ENCODE measurements around the gene EIPR1. TPM values are rescaled to one million over a fixed set of nuclear protein-coding genes. Genes with fewer than 3 reads are reported as not detected.
A peak's percentile ranks its signal among the peaks of the same experiment; 100 is the strongest.

The EIPR1 gene
- total RNA-seq, 1 donor from 2014 or later: 43.3 TPM

- DNase-seq (ENCODE audit: low read depth): no peak
These were observed 108.1 kb downstream of the EIPR1 start for GRCh38 chr2:3269425-3270094.

- no peak for DNase-seq (ENCODE audit: low read depth)
These were observed 109.0 kb downstream of the EIPR1 start for GRCh38 chr2:3268705-3269029.

- DNase-seq (ENCODE audit: low read depth): no peak
These were observed 109.5 kb downstream of the EIPR1 start for GRCh38 chr2:3267869-3268704.

DNA sequence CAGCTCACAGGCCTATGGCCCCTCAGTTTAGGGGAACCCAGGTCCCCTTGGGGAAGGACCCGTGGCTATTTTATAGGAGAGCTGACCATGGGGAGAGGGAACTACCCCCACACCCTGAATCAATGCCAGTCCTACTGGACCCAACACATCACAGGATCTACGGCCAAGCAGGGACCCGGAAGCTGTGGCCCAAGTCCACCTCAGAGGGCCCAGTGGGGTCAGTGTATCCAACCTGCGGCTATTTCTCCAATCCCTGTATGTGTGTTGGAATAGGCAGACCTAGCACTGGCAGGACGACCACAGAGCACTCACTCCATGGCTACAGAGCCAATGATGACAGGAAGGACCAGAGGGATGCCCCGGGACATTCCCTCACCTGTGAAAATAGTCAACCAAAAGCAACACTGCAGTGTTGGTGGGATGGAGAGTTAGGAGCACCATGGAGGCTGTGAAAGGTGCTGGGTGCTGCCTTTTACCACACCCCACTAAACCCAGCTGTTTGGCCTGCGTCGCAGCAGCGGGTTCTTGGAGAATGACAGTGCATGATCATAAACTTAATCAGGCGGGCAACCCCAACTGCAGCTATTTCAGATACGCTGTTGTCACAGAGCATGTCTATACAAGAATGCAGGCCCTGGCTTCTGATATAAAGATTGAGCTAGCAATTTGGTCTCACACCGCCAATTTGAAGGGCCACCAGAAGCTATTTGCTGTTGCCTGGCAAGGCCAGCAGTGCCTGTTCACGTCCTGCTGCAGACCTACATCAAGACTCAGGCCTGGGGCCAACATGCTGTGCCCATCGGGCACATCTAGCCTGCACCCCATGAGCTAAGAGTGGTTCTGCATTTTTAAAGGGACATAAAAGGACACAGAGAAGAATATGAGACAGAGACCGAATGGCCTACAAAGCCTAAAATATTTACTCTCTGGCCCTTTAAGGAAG lies 110.4 kb downstream of the EIPR1 start:
- no peak for DNase-seq (ENCODE audit: low read depth)

- DNase-seq (ENCODE audit: low read depth): no peak
These were observed 111.4 kb downstream of the EIPR1 start for GRCh38 chr2:3265981-3266924.

DNA sequence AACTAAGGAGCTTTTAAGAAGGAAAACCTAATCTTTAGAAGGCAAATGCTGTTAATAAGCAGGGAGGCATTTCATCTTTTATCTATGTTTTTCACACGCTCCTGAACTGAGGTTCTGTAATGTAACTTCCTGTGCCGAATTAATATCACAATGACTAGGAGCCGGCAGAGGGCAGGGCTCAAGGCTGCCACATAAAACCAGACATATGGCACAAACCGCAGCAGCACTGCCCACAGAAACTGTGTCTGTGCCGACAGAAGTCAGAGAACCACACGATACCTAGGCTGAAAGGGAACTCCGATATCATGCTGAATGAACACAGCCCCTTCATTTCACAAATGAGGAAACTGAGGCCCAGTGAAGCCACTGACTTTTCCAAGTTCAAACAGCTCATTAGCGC lies 112.1 kb downstream of the EIPR1 start:
- DNase-seq (ENCODE audit: low read depth): no peak

DNA sequence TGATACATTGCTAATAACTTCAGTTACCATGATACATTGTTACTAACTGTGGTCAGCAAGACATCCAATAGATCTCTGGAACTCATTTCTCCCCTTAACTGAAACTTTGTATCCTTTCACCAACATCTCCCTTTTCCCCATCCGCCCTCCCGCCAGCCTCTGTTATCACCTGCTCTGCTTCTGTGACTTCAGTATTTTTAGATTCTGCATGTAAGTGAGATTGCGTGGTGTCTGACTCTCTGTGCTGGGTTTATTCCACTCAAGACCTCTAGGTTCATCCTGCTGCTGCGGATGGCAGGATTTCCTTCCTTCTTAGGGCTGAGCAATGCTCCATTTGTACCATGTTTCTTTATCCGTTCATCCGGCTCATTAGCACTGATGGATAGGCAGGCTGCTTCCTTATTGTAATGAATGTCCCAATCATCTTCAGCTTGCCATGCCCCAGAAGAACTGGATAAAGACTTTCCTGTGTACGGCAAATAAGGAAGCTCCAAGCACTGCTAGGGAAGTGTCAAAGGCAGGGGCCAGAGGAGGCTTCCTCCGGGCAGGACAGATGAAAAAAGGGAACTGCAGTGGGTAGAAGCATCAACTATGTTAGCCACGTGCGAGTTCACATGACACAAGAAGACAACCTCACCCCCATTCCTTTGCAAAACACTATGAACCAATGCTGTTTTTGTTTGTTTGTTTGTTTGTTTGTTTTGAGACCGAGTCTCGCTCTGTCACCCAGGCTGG lies 113.4 kb downstream of the EIPR1 start:
- DNase-seq (ENCODE audit: low read depth): no peak

DNA sequence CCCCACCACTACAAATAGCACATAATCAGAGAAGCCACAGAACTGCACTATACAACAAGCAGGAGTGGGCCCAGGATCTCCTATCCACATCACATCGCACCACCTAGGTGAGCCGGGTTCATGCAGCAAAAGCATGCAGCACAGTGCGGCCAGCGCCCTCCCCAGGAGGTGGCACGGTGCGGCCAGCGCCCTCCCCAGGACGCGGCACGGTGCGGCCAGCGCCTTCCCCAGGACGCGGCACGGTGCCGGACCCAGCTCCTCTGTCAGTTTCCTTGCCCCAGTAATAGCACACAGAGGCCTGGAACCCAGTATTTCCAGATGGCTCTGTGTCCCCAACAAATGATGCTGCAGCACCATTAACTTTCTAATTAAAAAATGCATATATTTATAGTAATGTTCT lies 114.1 kb downstream of the EIPR1 start:
- no peak for DNase-seq (ENCODE audit: low read depth)

- no peak for DNase-seq (ENCODE audit: low read depth)
These were observed 114.9 kb downstream of the EIPR1 start for GRCh38 chr2:3262437-3263388.

DNA sequence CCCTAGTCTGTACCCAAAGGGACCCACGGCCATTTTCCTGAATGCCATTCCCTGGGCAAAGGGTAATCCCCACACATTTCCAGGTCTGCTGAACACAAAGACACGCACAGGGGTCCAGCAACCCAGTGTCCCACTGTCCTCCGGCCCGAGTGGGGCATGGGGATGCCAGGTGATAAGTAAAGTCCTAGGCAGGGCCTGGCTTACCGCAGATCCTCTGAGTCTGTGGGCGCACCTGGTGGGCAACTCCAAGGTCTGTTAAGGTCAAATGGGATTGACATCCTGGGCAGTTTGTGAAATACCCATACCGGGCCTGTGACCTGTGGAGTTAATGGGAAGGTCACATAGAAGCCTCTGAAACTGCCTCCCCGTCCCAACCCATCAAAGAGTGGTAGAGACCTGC lies 116.1 kb downstream of the EIPR1 start:
- no peak for DNase-seq (ENCODE audit: low read depth)

GRCh38 chr2:3260959-3261358 lies 116.7 kb downstream of the EIPR1 start:
- no peak for DNase-seq (ENCODE audit: low read depth)

- no peak for DNase-seq (ENCODE audit: low read depth)
These were observed 119.8 kb downstream of the EIPR1 start for GRCh38 chr2:3257826-3258225.

GRCh38 chr2:3257166-3257565 lies 120.5 kb downstream of the EIPR1 start:
- peak; percentile 45 for DNase-seq (ENCODE audit: low read depth)

GRCh38 chr2:3256605-3257004 lies 121.0 kb downstream of the EIPR1 start:
- no peak for DNase-seq (ENCODE audit: low read depth)

DNA sequence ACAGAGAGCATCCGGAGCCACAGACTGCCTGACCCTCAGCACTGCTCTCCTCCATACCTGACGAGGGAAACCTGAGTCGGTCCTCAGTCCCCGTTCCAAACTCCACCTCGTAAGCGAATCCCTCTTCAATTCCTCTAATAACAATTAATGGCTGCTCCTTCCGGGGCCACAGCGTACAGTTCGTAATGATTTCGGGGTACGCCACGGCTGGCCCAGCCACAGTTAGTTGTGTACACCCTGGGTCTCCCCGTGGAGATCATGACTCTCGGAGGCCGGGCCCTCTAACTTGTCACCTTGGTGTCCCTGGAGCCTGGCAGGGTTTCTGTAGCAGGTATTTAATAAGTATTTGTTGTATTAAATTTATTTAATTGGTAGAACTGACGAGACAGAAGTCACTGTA lies 121.5 kb downstream of the EIPR1 start:
- DNase-seq (ENCODE audit: low read depth): no peak

DNA sequence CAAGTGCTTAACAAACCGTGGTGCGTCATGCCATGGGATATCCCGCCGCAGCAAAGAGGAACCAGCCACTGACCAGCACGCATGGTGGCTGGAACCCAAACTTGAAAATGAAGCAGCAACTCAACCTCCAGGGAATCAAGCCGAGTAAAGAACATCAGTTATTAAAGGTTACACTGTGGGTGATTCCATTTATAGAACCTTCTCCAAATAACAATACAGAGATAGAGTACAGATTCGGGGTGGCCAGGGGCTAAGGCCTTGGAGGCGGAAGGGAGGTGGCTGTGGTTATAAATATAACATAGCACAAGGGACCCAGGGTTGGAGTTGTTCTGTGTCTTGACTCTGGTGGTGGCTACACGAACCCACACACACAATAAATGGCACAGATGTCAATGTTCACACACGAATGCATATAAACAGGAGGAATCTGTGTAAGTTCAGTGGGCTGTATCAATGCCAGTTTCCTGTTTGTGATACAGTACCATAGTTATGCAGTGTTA lies 123.1 kb downstream of the EIPR1 start:
- DNase-seq (ENCODE audit: low read depth): peak; percentile 32

DNA sequence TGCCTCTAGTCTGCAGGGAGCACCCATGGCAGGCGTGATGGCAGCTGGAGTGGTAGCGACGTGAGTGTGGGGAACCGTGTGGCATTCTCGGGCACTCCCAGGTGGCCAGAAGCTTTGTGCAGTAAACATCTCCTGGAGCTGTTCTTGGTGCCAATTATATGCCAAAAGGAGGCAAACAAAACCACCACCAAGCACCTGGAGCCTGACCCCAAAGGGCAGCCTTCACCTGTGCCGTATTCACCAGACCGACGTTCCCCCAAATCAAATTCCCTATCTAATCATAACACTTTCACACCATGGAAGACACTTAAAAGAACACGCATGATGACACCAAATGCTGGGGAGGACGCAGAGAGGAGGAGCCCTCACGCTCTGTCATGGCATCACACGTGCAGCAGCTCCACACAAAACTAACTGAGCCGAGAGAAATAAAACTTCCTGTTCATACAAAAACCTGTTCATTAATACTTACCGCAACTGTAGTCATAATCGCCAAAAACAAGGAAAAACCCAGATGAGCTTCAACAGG lies 123.6 kb downstream of the EIPR1 start:
- DNase-seq (ENCODE audit: low read depth): no peak

DNA sequence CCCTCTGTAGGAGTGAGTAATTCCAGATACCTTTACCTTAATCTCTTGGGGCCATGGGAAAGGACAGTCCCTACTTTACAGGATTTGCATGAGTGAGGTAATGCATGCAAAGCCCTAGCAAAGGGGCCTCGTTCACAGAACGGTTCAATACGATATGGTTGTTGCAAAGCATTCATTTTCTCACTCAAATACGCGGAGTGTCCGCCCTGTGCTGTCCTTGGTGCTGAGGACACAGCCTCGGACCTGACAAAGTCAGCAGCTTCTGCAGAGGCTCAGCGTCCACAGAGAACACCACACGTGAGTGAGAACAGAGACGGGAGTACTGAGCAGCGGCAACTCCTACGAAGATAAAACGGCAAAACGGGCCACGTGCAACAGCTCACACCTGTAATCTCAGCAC lies 125.7 kb downstream of the EIPR1 start:
- no peak for DNase-seq (ENCODE audit: low read depth)

DNA sequence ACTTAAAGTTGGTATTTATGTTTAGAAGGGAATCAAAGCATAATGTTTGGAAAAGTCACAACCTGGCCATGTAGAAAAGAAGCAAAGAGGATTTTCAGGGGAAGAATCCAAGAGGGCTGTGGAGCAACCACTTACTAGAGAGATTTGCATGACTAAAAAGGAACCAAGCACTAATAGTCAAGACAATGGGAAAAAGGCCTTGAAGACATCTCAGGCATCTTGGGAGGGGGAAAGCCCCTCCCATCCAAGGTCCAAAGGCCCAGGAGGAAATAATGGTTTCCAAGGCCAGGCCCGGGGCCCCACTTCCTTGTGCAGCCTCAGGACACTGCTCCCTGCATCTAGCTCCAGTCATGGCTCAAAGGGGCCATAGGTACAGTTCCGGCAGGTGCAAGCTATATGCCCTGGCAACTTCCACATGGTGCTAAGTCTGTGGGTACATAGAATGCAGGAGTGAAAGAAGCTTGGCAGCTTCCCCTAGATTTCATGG lies 128.1 kb downstream of the EIPR1 start:
- no peak for DNase-seq (ENCODE audit: low read depth)
